ENCODE measurements around the gene VPREB3. TPM values are rescaled to one million over a fixed set of nuclear protein-coding genes. Genes with fewer than 3 reads are reported as not detected.

VPREB3 gene
- total and polyA plus RNA-seq, 2 of the 8 experiments (the other 6 are each of a cell fraction or from before 2014, with no cell fraction given): 0.52 to 4.6 TPM

- TF ChIP-seq RBBP5 (IDR thresholded peaks at IDR 0.05; ENCODE audit: borderline replicate concordance, low read depth, low read length): no peak
- TF ChIP-seq CTBP2 (IDR thresholded peaks at IDR 0.05; ENCODE audit: borderline replicate concordance, insufficient read depth, insufficient read length, low read length): no peak
- TF ChIP-seq SUZ12 (IDR thresholded peaks at IDR 0.05; ENCODE audit: low read length): peak; percentile 30; the same call in 1 of the 2 replicates
- TF ChIP-seq E2F6 (IDR thresholded peaks at IDR 0.05): peak; percentile 41; the same call in 1 of the 2 replicates
- no peak for TF ChIP-seq SIX5 (IDR thresholded peaks at IDR 0.05; ENCODE audit: low read depth, low read length)
- no peak for TF ChIP-seq ATF3 (IDR thresholded peaks at IDR 0.05; ENCODE audit: insufficient read depth, low read depth, low read length)
- no peak for TF ChIP-seq SAP30 (IDR thresholded peaks at IDR 0.05; ENCODE audit: insufficient read depth, insufficient replicate concordance, low read length)
- peak; percentile 41 for TF ChIP-seq ASH2L (IDR thresholded peaks at IDR 0.05; ENCODE audit: low read length)
- TF ChIP-seq KDM5A (IDR thresholded peaks at IDR 0.05; ENCODE audit: low read length): no peak
- TF ChIP-seq BACH1 (IDR thresholded peaks at IDR 0.05; ENCODE audit: low read length): peak; percentile 32; the same call in 1 of the 2 replicates
- no peak for TF ChIP-seq POLR2AphosphoS5 (IDR thresholded peaks at IDR 0.05; ENCODE audit: low read depth, low read length)
- no peak for TF ChIP-seq SIRT6 (IDR thresholded peaks at IDR 0.05; ENCODE audit: low read length)
- TF ChIP-seq GTF2F1 (IDR thresholded peaks at IDR 0.05; ENCODE audit: borderline replicate concordance, low read depth, low read length): no peak
These were observed 18.6 kb upstream of the VPREB3 start, which contains the start of gene MMP11 (continued) for GRCh38 chr22:23772649-23773473.
